SK-N-SH (cell line): Measurements from ENCODE around the gene CCDC116. TPM values are rescaled to one million over a fixed set of nuclear protein-coding genes. Genes with fewer than 3 reads are reported as not detected.

Source experiments
- CTCF ChIA-PET: fragments of 300-600, 350-600 bp; formaldehyde crosslinking; extraction: SDS; loops from one replicate; lab custom pipeline; 2021; lab: Yijun Ruan, JAX
- POLR2A ChIA-PET: fragments of 350-600 bp; sonication (Branson Sonifier 250); formaldehyde crosslinking; extraction: SDS; loops from one replicate; lab custom pipeline; 2020; ENCODE audit warnings: antibody characterized with exemption, inconsistent platforms; lab: Yijun Ruan, JAX
- DNase-seq: peaks from one replicate; pipeline ENCODE4 v3.0.0; 2012
- H2AFZ ChIP-seq: fragments of 200-600 bp; sonication (generic); 2 replicates; pipeline ENCODE4 v1.8.1; 2016; ENCODE audit warnings: antibody characterized with exemption, mild to moderate bottlenecking, low read depth
- H3F3A ChIP-seq: fragments of 200-600 bp; sonication (generic); replicated peaks from 2 replicates; pipeline ENCODE3; 2016; ENCODE audit warnings: antibody characterized with exemption, mild to moderate bottlenecking; ENCODE audit not compliant: insufficient read depth
- H3K27ac ChIP-seq, 2 experiments: fragments of 200-500 bp in 1 of 2; fragments of 200-600 bp in 1 of 2; sonication (Bioruptor generic) in 1 of 2; sonication (generic), shearing (Covaris generic) in 1 of 2; 2 replicates each; pipeline versions ENCODE4 v1.5.1 to v1.6.1; 2014 to 2016; ENCODE audit warnings: low read depth in 2 of 2, inconsistent platforms in 1 of 2, low read length in 1 of 2, mild to moderate bottlenecking in 1 of 2, mixed read lengths in 1 of 2
- H3K27me3 ChIP-seq: fragments of 200-600 bp; sonication (generic), shearing (Covaris generic); 2 replicates; pipeline ENCODE4 v1.6.1; 2016; ENCODE audit warnings: mixed run types; ENCODE audit not compliant: insufficient read depth
- H3K36me3 ChIP-seq, 2 experiments: fragments of 200-500 bp in 1 of 2; fragments of 200-600 bp in 1 of 2; sonication (Bioruptor generic) in 1 of 2; sonication (generic) in 1 of 2; replicated peaks in 1 of 2; 2 replicates each; pipeline versions ENCODE3 to v1.5.1; 2014 to 2016; ENCODE audit warnings: low read length in 1 of 2, mild to moderate bottlenecking in 1 of 2; ENCODE audit not compliant: insufficient read depth in 2 of 2, control insufficient read depth in 1 of 2
- H3K4me1 ChIP-seq, 2 experiments: fragments of 200-500 bp in 1 of 2; fragments of 200-600 bp in 1 of 2; sonication (Bioruptor generic) in 1 of 2; sonication (generic), shearing (Covaris generic) in 1 of 2; 2 replicates each; pipeline versions ENCODE4 v1.5.1 to v1.6.1; 2014 to 2016; ENCODE audit warnings: low read depth in 1 of 2, low read length in 1 of 2, mixed run types in 1 of 2; ENCODE audit not compliant: insufficient read depth in 2 of 2, control insufficient read depth in 1 of 2
- H3K4me2 ChIP-seq: fragments of 200-600 bp; sonication (generic), shearing (Covaris generic); 2 replicates; pipeline ENCODE4 v1.6.1; 2017; ENCODE audit warnings: mixed run types
- H3K4me3 ChIP-seq, 2 experiments: fragments of 200-500 bp in 1 of 2; fragments of 200-600 bp in 1 of 2; sonication (Bioruptor generic) in 1 of 2; sonication (generic), shearing (Covaris generic) in 1 of 2; 2 replicates each; pipeline versions ENCODE4 v1.5.1 to v1.8.1; 2014 to 2016; ENCODE audit warnings: low read depth in 2 of 2, inconsistent platforms in 1 of 2, low read length in 1 of 2, mild to moderate bottlenecking in 1 of 2, mixed read lengths in 1 of 2, moderate library complexity in 1 of 2
- H3K79me2 ChIP-seq: fragments of 200-600 bp; sonication (generic); 2 replicates; pipeline ENCODE4 v1.8.1; 2017; ENCODE audit warnings: mild to moderate bottlenecking; ENCODE audit not compliant: insufficient read depth
- H3K9ac ChIP-seq: fragments of 200-600 bp; sonication (generic); 2 replicates; pipeline ENCODE4 v1.6.1; 2017; ENCODE audit warnings: mixed run types
- H3K9me2 ChIP-seq: fragments of 200-600 bp; sonication (generic); 2 replicates; pipeline ENCODE4 v1.6.1; 2017; ENCODE audit warnings: mixed run types
- H3K9me3 ChIP-seq: fragments of 200-600 bp; sonication (generic); 2 replicates; pipeline ENCODE4 v1.6.1; 2017; ENCODE audit warnings: mixed run types, mild to moderate bottlenecking, moderate library complexity
- H4K20me1 ChIP-seq: fragments of 200-600 bp; sonication (generic); 2 replicates; pipeline ENCODE4 v1.6.1; 2017; ENCODE audit warnings: mild to moderate bottlenecking, mixed run types; ENCODE audit not compliant: insufficient read depth
- EP300 ChIP-seq, 2 experiments: IDR thresholded peaks; 2 replicates each; pipeline versions ENCODE4 v1.4.0 to v1.6.1; 2012; ENCODE audit warnings: borderline replicate concordance in 1 of 2, low read depth in 1 of 2, low read length in 1 of 2
- EZH2phosphoT487 ChIP-seq: fragments of 200-600 bp; sonication (generic); IDR thresholded peaks from 2 replicates; pipeline ENCODE4 v1.6.1; 2017; ENCODE audit warnings: low read depth, mixed run types, mild to moderate bottlenecking, antibody characterized with exemption, moderate library complexity, borderline replicate concordance
- FOSL2 ChIP-seq: IDR thresholded peaks from 2 replicates; pipeline ENCODE4 v1.4.0; 2012; ENCODE audit warnings: low read depth, mild to moderate bottlenecking, moderate library complexity, borderline replicate concordance
- FOXM1 ChIP-seq: IDR thresholded peaks from 2 replicates; pipeline ENCODE4 v1.4.0; 2012; ENCODE audit warnings: low read depth, mild to moderate bottlenecking
- GABPA ChIP-seq: IDR thresholded peaks from 2 replicates; pipeline ENCODE4 v1.4.0; 2012; ENCODE audit warnings: low read depth, mild to moderate bottlenecking
- GATA2 ChIP-seq: sonication (generic); formaldehyde crosslinking; IDR thresholded peaks from 2 replicates; pipeline ENCODE4 v1.5.0; 2020; ENCODE audit warnings: mild to moderate bottlenecking, missing genetic modification reagents
- IRF3 ChIP-seq: fragments of 150-350 bp; IDR thresholded peaks from 2 replicates; pipeline ENCODE4 v1.6.1; 2016; ENCODE audit warnings: mild to moderate bottlenecking, low read depth, low read length
- JUND ChIP-seq: IDR thresholded peaks from 2 replicates; pipeline ENCODE4 v1.4.0; 2012
- MAX ChIP-seq: IDR thresholded peaks from 2 replicates; pipeline ENCODE4 v1.4.0; 2012; ENCODE audit warnings: low read depth
- MXI1 ChIP-seq: IDR thresholded peaks from 2 replicates; pipeline ENCODE4 v1.6.1; 2012; ENCODE audit warnings: mild to moderate bottlenecking, low read depth, low read length, improper control_type of control experiment
- NRF1 ChIP-seq: IDR thresholded peaks from 2 replicates; pipeline ENCODE4 v1.6.1; 2012; ENCODE audit warnings: low read depth, mild to moderate bottlenecking, low read length
- PBX3 ChIP-seq: IDR thresholded peaks from 2 replicates; pipeline ENCODE4; 2012
- POLR2AphosphoS5 ChIP-seq: IDR thresholded peaks from 2 replicates; pipeline ENCODE4 v1.6.1; 2012; ENCODE audit warnings: low read depth, low read length
- RAD21 ChIP-seq: IDR thresholded peaks from 2 replicates; pipeline ENCODE4 v1.6.1; 2012; ENCODE audit warnings: mild to moderate bottlenecking, low read length
- SIN3A ChIP-seq: IDR thresholded peaks from 2 replicates; pipeline ENCODE4 v1.6.1; 2012; ENCODE audit warnings: low read depth, mild to moderate bottlenecking, low read length, moderate library complexity, borderline replicate concordance
- TCF12 ChIP-seq: IDR thresholded peaks from 2 replicates; pipeline ENCODE4 v1.4.0; 2012
- TEAD4 ChIP-seq: IDR thresholded peaks from 2 replicates; pipeline ENCODE4 v1.4.0; 2012; ENCODE audit warnings: mild to moderate bottlenecking, borderline replicate concordance; ENCODE audit not compliant: insufficient read depth
- USF2 ChIP-seq: fragments of 150-350 bp; IDR thresholded peaks from 2 replicates; pipeline ENCODE4 v1.6.1; 2017; ENCODE audit warnings: antibody characterized with exemption, low read length, low read depth, borderline replicate concordance
- YY1 ChIP-seq: IDR thresholded peaks from 2 replicates; pipeline ENCODE4 v1.4.0; 2012; ENCODE audit warnings: low read depth, mild to moderate bottlenecking
- ZBTB33 ChIP-seq: IDR thresholded peaks from 2 replicates; pipeline ENCODE4 v1.4.0; 2012; ENCODE audit warnings: low read depth, borderline replicate concordance
- WGBS: methylation state at CpG from one replicate; pipeline ENCODE4 v1.1.6; 2017; ENCODE audit warnings: low lambda C conversion rate; 5-methylcytosine and 5-hydroxymethylcytosine counted together
- polyA plus RNA-seq, 3 experiments: library from polyadenylated mRNA; depleted of rRNA; stranded (reverse); fragments of >200 nt; gene quantifications; 2 replicates each; pipeline ENCODE4 v1.2.3, GENCODE V29; 2012

The CCDC116 gene
- polyA plus RNA-seq, 1 of the 3 experiments (the other 2 are of a cell fraction): 0.28 TPM

GRCh38 chr22:21599053-21599893, 33.3 kb upstream of the CCDC116 start:
- H3K27me3 ChIP-seq: no peaks in the 10 kb centered on the region
- no peaks in the 10 kb centered on the region for H3K9me2 ChIP-seq
- CTCF ChIA-PET: interaction anchor here (0.8 kb wide), 1 partner anchor 30 kb away, joined by 3 read pairs; no protein-coding TSS in a partner anchor
- WGBS: 87% methylated on average over 6 of the region's 6 CpGs
- POLR2A ChIA-PET: no interaction called here
- DNase-seq: no peak
- no peak overlapping the region for H3K4me3 ChIP-seq
- no peak overlapping the region for H3K9ac ChIP-seq
- no peaks in the 10 kb centered on the region for H3K4me1 ChIP-seq
- H3K4me2 ChIP-seq: no peak overlapping the region
- no peak overlapping the region for H3K27ac ChIP-seq
- no peak overlapping the region for H2AFZ ChIP-seq
- peaks cover 100% of the 10 kb centered on the region for H3K79me2 ChIP-seq
- H3F3A ChIP-seq: no peaks in the 10 kb centered on the region
- no peaks in the 10 kb centered on the region for H3K9me3 ChIP-seq
- TF ChIP-seq GATA2 (no peak), TEAD4 (no peak), NRF1 (no peak), MXI1 (no peak), IRF3 (no peak), TCF12 (no peak), RAD21 (no peak), FOSL2 (no peak), FOXM1 (no peak), JUND (no peak), USF2 (no peak), GABPA (no peak), PBX3 (no peak), MAX (no peak), EZH2phosphoT487 (no peak), YY1 (no peak), POLR2AphosphoS5 (no peak), EP300 (IDR thresholded peaks at IDR 0.05; ENCODE audit: borderline replicate concordance in 1 of 2, low read depth in 1 of 2, low read length in 1 of 2) (no peak), ZBTB33 (no peak), SIN3A (no peak)
- H3K36me3 ChIP-seq: peaks cover 14 to 33% of the 10 kb centered on the region in 2 experiments
- peaks cover 95% of the 10 kb centered on the region for H4K20me1 ChIP-seq
